ENCODE data around the gene COL27A1. TPM values are rescaled to one million over a fixed set of nuclear protein-coding genes. Genes with fewer than 3 reads are reported as not detected.

The COL27A1 gene
- total RNA-seq, 3 donors from 2014 or later: 3.5 to 22.0 (median 6.7) TPM

DNA sequence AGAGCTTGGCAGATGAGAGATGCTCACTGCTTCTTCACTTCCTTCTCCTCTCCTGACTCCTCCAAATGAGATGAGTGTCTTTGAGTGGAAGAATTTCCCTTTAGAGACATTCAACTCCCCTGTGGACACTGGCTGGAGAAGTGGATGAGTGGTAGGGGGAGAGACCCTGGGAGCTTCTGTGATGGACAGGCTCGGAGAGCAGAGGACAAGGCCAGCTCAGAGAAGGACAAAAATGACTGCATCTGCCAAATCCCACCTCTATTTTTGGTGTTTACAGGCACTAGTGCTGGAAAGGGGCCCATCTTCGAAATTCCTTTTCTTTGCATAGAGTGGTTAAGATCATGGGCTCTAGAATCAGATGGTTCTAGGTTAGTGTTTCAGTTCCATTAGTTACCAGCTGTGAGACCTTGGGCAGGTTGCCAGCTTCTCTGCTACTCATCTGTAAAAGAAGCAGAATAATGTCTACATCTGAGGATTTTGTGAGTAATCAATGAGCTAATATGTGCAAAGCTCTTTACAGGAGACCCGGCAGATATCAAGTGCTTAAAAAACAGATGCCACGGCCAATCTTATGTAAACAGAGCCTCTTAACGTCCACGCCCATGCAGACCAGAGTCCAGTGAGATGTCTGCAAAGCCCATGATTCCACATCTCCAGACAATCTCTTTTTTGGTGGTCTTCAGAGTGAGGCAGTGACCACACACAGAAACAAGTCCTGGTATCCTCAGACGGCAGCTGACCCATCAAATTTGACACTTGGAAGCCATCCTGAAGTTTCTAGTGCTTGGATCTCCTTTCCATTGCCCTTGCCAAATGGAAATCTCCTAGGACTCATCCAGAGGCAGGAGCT lies 13.6 kb upstream of the COL27A1 start:
- no peak overlapping the region for H3K27ac ChIP-seq
- TF ChIP-seq POLR2AphosphoS5 (IDR thresholded peaks at IDR 0.05) (no peak), POLR2A (IDR thresholded peaks at IDR 0.05) (no peak)
- TF ChIP-seq, protein P1, sequence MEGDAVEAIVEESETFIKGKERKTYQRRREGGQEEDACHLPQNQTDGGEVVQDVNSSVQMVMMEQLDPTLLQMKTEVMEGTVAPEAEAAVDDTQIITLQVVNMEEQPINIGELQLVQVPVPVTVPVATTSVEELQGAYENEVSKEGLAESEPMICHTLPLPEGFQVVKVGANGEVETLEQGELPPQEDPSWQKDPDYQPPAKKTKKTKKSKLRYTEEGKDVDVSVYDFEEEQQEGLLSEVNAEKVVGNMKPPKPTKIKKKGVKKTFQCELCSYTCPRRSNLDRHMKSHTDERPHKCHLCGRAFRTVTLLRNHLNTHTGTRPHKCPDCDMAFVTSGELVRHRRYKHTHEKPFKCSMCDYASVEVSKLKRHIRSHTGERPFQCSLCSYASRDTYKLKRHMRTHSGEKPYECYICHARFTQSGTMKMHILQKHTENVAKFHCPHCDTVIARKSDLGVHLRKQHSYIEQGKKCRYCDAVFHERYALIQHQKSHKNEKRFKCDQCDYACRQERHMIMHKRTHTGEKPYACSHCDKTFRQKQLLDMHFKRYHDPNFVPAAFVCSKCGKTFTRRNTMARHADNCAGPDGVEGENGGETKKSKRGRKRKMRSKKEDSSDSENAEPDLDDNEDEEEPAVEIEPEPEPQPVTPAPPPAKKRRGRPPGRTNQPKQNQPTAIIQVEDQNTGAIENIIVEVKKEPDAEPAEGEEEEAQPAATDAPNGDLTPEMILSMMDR (IDR thresholded peaks at IDR 0.05): no peak

DNA sequence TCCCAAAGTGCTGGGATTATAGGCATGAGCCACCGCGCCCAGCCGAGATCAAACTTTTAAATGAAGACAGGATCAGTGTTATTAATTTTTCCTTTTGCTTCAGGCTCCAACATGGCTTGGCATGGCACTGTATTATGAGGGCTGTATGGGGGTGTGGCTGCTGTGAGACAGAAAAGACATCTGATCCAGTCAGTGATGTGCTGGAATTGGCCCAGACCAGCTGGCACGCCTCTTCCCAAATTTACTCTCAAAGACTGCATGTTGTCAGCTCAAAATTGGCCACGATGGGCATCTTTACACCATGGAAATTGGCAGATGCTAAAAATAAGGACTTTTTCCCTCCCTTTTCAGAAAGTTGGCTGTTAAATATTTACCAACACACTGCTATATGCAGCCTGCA lies 12.1 kb upstream of the COL27A1 start:
- Histone ChIP-seq H3K27me3 (no peaks in the 10 kb centered on the region), H3K4me1 (no peaks in the 10 kb centered on the region), H3K27ac (no peak overlapping the region), H3K4me3 (no peak overlapping the region), H3K9me3 (no peaks in the 10 kb centered on the region), H3K36me3 (no peaks in the 10 kb centered on the region)
- intact Hi-C loops (cut with DNase I; ENCODE audit: low total_unique reads): no loop called here
- TF ChIP-seq, protein P1 (IDR thresholded peaks at IDR 0.05): no peak
- no peak for TF ChIP-seq POLR2AphosphoS5 (IDR thresholded peaks at IDR 0.05)
- no peak for TF ChIP-seq POLR2A (IDR thresholded peaks at IDR 0.05)
- no peak for DNase-seq (ENCODE audit: low spot score in 2 of 2)

More for the DNA sequence above, 13.6 kb upstream of the COL27A1 start:
- Histone ChIP-seq H3K36me3 (no peaks in the 10 kb centered on the region), H3K9me3 (no peaks in the 10 kb centered on the region), H3K4me1 (no peaks in the 10 kb centered on the region), H3K4me3 (no peak overlapping the region), H3K27me3 (no peaks in the 10 kb centered on the region)
- no peak for DNase-seq (ENCODE audit: low spot score in 2 of 2)
- intact Hi-C loops (cut with DNase I; ENCODE audit: low total_unique reads): no loop called here

DNA sequence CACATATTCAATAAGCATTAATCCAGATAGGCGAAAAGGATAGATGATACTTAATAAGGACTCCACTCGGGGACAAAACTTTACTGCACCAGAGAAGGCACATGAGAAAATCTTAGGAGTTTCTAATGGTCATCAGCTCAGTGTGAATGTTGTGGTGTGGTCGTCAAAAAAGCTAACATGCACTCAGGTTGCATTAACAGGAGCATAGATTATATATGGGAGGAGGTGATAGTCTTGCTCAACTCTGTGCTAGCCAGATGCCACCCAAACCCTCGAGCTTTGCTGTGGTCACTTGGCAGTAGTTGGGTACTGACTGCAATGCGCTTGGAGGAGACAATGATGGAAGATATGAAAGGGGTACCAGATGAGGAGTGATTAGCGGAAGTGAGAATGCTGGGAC lies 8.6 kb upstream of the COL27A1 start:
- H3K27me3 ChIP-seq: no peaks in the 10 kb centered on the region

DNA sequence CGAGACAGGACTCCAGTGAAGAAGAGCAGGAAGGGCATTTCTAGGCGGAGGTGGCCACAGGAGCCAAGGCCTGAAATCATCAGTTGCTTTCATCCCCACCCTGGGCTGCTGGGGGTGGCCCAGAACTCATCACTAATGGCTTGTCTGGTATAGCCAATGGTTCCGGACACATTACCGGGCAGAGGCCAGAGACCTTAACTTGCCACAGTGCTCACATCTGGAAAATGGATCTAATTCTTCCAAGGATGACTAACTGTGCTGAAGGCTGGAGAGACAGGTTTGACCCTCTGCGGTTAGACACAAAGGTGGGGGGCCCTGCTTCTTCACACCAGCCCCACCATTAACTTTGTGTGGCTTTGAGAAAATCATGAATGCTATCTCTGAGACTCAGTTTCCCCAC lies 6.2 kb upstream of the COL27A1 start:
- Histone ChIP-seq H3K4me3 (no peak overlapping the region), H3K9me3 (no peaks in the 10 kb centered on the region), H3K4me1 (no peaks in the 10 kb centered on the region), H3K36me3 (no peaks in the 10 kb centered on the region), H3K27ac (no peak overlapping the region), H3K27me3 (peaks cover 0 to 11% of the 10 kb centered on the region in 2 donors)
- TF ChIP-seq POLR2A (IDR thresholded peaks at IDR 0.05) (no peak), POLR2AphosphoS5 (IDR thresholded peaks at IDR 0.05) (no peak)
- TF ChIP-seq, protein P1 (IDR thresholded peaks at IDR 0.05): no peak
- DNase-seq (ENCODE audit: low spot score in 2 of 2): no peak
- intact Hi-C loops (cut with DNase I; ENCODE audit: low total_unique reads): no loop called here

More for the DNA sequence above, 8.6 kb upstream of the COL27A1 start:
- Histone ChIP-seq H3K36me3 (no peaks in the 10 kb centered on the region), H3K4me1 (no peaks in the 10 kb centered on the region), H3K27ac (no peak overlapping the region), H3K4me3 (no peak overlapping the region), H3K9me3 (no peaks in the 10 kb centered on the region)
- intact Hi-C loops (cut with DNase I; ENCODE audit: low total_unique reads): no loop called here
- TF ChIP-seq POLR2A (IDR thresholded peaks at IDR 0.05) (no peak), POLR2AphosphoS5 (IDR thresholded peaks at IDR 0.05) (no peak)
- TF ChIP-seq, protein P1 (IDR thresholded peaks at IDR 0.05): no peak
- DNase-seq (ENCODE audit: low spot score in 2 of 2): no peak

DNA sequence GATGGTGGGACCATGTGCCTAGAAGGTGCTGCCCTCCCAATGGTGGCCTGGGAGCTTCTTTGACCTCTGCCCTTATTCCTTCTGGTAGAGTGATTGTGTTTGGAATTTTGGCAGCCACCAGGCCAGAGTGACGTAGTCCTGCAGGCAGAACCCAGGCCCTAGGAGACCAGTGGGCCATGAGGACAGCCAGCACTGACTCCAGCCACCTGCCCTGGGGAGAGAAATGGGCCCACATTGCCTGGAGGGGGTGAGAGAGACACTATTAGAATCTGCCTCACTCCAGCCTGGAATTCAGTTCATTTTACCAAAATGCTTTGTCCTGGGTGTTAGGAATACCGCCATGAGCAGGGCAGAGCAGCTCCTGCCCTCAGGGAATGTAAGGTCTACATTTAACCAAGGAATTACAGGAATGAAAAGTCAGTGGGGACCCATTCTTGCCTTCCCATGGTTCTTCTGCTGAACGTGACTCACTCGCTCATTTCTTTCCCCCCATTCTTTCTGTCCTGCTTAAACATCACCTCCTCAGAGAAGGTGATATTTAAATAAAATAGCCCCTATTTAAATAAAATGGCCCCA lies 5.5 kb upstream of the COL27A1 start:
- TF ChIP-seq POLR2AphosphoS5 (IDR thresholded peaks at IDR 0.05) (no peak), POLR2A (IDR thresholded peaks at IDR 0.05) (no peak)
- TF ChIP-seq, protein P1 (IDR thresholded peaks at IDR 0.05): no peak
- intact Hi-C loops (cut with DNase I; ENCODE audit: low total_unique reads): loop anchor here (5.0 kb wide), 2 partner anchors 127 to 1388 kb away; no protein-coding TSS in a partner anchor
- no peaks in the 10 kb centered on the region for H3K36me3 ChIP-seq
- peaks cover 0 to 4% of the 10 kb centered on the region in 2 donors for H3K4me1 ChIP-seq
- H3K27me3 ChIP-seq: peaks cover 0 to 15% of the 10 kb centered on the region in 2 donors
- no peak overlapping the region for H3K27ac ChIP-seq
- no peak overlapping the region for H3K4me3 ChIP-seq
- DNase-seq (ENCODE audit: low spot score in 2 of 2): no peak
- no peaks in the 10 kb centered on the region for H3K9me3 ChIP-seq
